K562 (cell line): ENCODE measurements around the gene BAIAP3. TPM values are rescaled to one million over a fixed set of nuclear protein-coding genes. Genes with fewer than 3 reads are reported as not detected.
A peak's percentile ranks its signal among the peaks of the same experiment; 100 is the strongest.

Experiments
- ATAC-seq: fragments of 200-7000 bp; cut with Tn5 transposase; 3 replicates; pipeline ENCODE4 v1.9.1; 2020; ENCODE audit warnings: moderate library complexity
- BruUV-seq: library from RNA; stranded (reverse); fragments of 400-500 nt; replicated peaks from 2 replicates; lab custom pipeline; 2021; lab: Mats Ljungman, UMichigan
- CTCF ChIA-PET: fragments of 300-600 bp; formaldehyde crosslinking; extraction: SDS; loops from one replicate; lab custom pipeline; 2021; ENCODE audit warnings: low intra/inter-chr PET ratio; lab: Yijun Ruan, JAX
- POLR2A ChIA-PET: fragments of 300-600, 350-650 bp; sonication (Branson Sonifier 250); formaldehyde crosslinking; extraction: SDS; loops from one replicate; lab custom pipeline; 2021; ENCODE audit warnings: antibody characterized with exemption, inconsistent platforms; lab: Yijun Ruan, JAX
- DNase-seq, 4 experiments: peaks; one replicate each; pipeline versions ENCODE4 v3.0.0 to v3.0.0-alpha.2; 2011 to 2018; ENCODE audit warnings: low spot score in 3 of 4, mixed read lengths in 3 of 4; ENCODE audit errors: extremely low read depth in 1 of 4
- FAIRE-seq: peaks from 2 replicates; lab custom pipeline; 2011; peaks lifted over from hg19 to GRCh38; lab: Jason Lieb, UNC
- H2AFZ ChIP-seq: 2 replicates; pipeline ENCODE4 v1.6.0; 2011; ENCODE audit warnings: low read depth, low read length, control low read depth, inconsistent platforms
- H3K27ac ChIP-seq: fragments of 200-600 bp; 3 replicates; pipeline ENCODE4 v1.8.0; 2011; ENCODE audit warnings: low read depth, mild to moderate bottlenecking, control low read depth, inconsistent platforms, low read length, moderate library complexity, mixed read lengths; ENCODE audit errors: extremely low read depth
- H3K27me3 ChIP-seq, 2 experiments: fragments of 300-600 bp in 1 of 2; 2 replicates in 1 of 2; 3 replicates in 1 of 2; pipeline versions ENCODE4 v1.6.0 to v1.8.0; 2011; ENCODE audit warnings: inconsistent platforms in 2 of 2, low read length in 2 of 2, mild to moderate bottlenecking in 1 of 2, mixed read lengths in 1 of 2, moderate library complexity in 1 of 2; ENCODE audit not compliant: control insufficient read depth in 2 of 2, insufficient read depth in 2 of 2
- H3K36me3 ChIP-seq: fragments of 300-600 bp; 3 replicates; pipeline ENCODE4 v1.8.0; 2011; ENCODE audit warnings: mild to moderate bottlenecking, low read length, inconsistent platforms; ENCODE audit not compliant: control insufficient read depth, insufficient read depth
- H3K4me1 ChIP-seq, 2 experiments: fragments of 200-600 bp in 1 of 2; replicated peaks in 1 of 2; 2 replicates in 1 of 2; 3 replicates in 1 of 2; pipeline versions ENCODE4 v1.5.1 to v1.8.0; 2011; ENCODE audit warnings: inconsistent platforms in 2 of 2, low read length in 2 of 2, mild to moderate bottlenecking in 1 of 2, mixed read lengths in 1 of 2, moderate library complexity in 1 of 2; ENCODE audit not compliant: control insufficient read depth in 2 of 2, insufficient read depth in 2 of 2
- H3K4me2 ChIP-seq: 2 replicates; pipeline ENCODE4 v1.6.1; 2011; ENCODE audit warnings: low read length, control low read depth, inconsistent platforms, mixed read lengths; ENCODE audit not compliant: insufficient read depth
- H3K4me3 ChIP-seq: fragments of 200-600 bp; sonication (generic), shearing (Covaris generic); 2 replicates; pipeline ENCODE4 v1.5.1; 2016; ENCODE audit warnings: control low read depth, inconsistent platforms
- H3K79me2 ChIP-seq: fragments of 200-600 bp; 3 replicates; pipeline ENCODE4 v1.8.0; 2011; ENCODE audit warnings: low read length, inconsistent platforms; ENCODE audit not compliant: control insufficient read depth, insufficient read depth
- H3K9ac ChIP-seq, 2 experiments: 2 replicates each; pipeline versions ENCODE4 v1.6.0 to v1.6.1; 2011; ENCODE audit warnings: low read depth in 2 of 2, low read length in 2 of 2, control low read depth in 1 of 2, inconsistent platforms in 1 of 2, mild to moderate bottlenecking in 1 of 2, mixed read lengths in 1 of 2; ENCODE audit not compliant: insufficient read depth in 1 of 2
- H3K9me1 ChIP-seq: one replicate; pipeline ENCODE4 v1.6.0; 2011; ENCODE audit warnings: inconsistent platforms, mild to moderate bottlenecking, low read length, moderate library complexity; ENCODE audit not compliant: control insufficient read depth, insufficient read depth
- H3K9me3 ChIP-seq: replicated peaks from 2 replicates; pipeline ENCODE4 v1.5.1; 2011; ENCODE audit warnings: low read depth, low read length, inconsistent platforms; ENCODE audit not compliant: control insufficient read depth, insufficient read depth
- H4K20me1 ChIP-seq: replicated peaks from 2 replicates; pipeline ENCODE4 v1.6.1; 2011; ENCODE audit warnings: low read length, inconsistent platforms, mixed read lengths; ENCODE audit not compliant: control insufficient read depth, insufficient read depth
- CBFA2T3 ChIP-seq: fragments of 450-650 bp; IDR thresholded peaks from 2 replicates; pipeline ENCODE4 v1.6.1; 2017
- CBX5 ChIP-seq: IDR thresholded peaks from 2 replicates; pipeline ENCODE4 v1.6.1; 2014; ENCODE audit warnings: low read depth, borderline replicate concordance
- ZBTB26 ChIP-seq: fragments of 450-650 bp; formaldehyde crosslinking; IDR thresholded peaks from 2 replicates; pipeline ENCODE4 v1.4.0; 2022; ENCODE audit warnings: missing genetic modification characterization
- WGBS: fragments of 100-300 bp; shearing (Covaris generic); methylation state at CpG from one replicate; pipeline ENCODE4 v1.1.6; 2016; ENCODE audit warnings: low coverage, mixed read lengths; ENCODE audit not compliant: insufficient coverage; ENCODE audit errors: missing lambda C conversion rate; 5-methylcytosine and 5-hydroxymethylcytosine counted together
- in situ Hi-C: fragments of 300-500 bp; cut with MboI; formaldehyde crosslinking; loops from 4 replicates; pipeline ENCODE4 v1.15.0; 2018; ENCODE audit warnings: inconsistent platforms, mixed read lengths
- intact Hi-C: fragments of 100-400 bp; cut with micrococcal nuclease; formaldehyde crosslinking; loops from 2 replicates; pipeline ENCODE4 v1.14.2; 2022
- polyA plus RNA-seq, 8 experiments: library from polyadenylated mRNA; depleted of rRNA in 4 of 8; stranded (reverse) in 5 of 8; unstranded in 3 of 8; fragments of >200 nt; fragmentation: Nextera tagmentation in 2 of 8; fragmentation: Illumina TruSeq in 1 of 8; extraction: Ambion mirVana in 2 of 8; extraction: Trizol in 1 of 8; gene quantifications; 2 replicates each; pipeline versions ENCODE4 v1.2.1 to v1.2.3, GENCODE V29; 2011 to 2014; ENCODE audit warnings: inconsistent platforms in 1 of 8, missing spikeins in 1 of 8
- total RNA-seq, 7 experiments: library from RNA; depleted of rRNA in 6 of 7; stranded (reverse); fragments of >200 nt in 6 of 7; fragmentation: Illumina TruSeq in 2 of 7; extraction: Trizol in 2 of 7; gene quantifications; 2 replicates each; pipeline versions ENCODE4 v1.2.1 to v1.2.3, GENCODE V29; 2011 to 2021; ENCODE audit warnings: low replicate concordance in 1 of 7

Gene BAIAP3
- total and polyA plus RNA-seq, 9 of the 15 experiments (the other 6 are each of a cell fraction or from before 2014, with no cell fraction given), result 0.03 to 4.5 (median 0.57) TPM; not detected in 1

GRCh38 chr16:1345087-1345486 is 11.6 kb downstream of the BAIAP3 start:
- Histone ChIP-seq H3K9me1 (no peaks in the 10 kb centered on the region), H4K20me1 (peaks cover 14% of the 10 kb centered on the region), H3K27me3 (no peaks in the 10 kb centered on the region), H3K9me3 (no peaks in the 10 kb centered on the region), H3K4me1 (peaks cover 6 to 88% of the 10 kb centered on the region in 2 experiments), H3K79me2 (no peaks in the 10 kb centered on the region), H3K36me3 (peaks cover 17% of the 10 kb centered on the region; the same call in 1 of the 3 replicates), H3K27ac (no peak overlapping the region), H3K9ac (peak overlapping the region in 1 of 2 experiments; percentile 76; a peak in 1 of 4 replicates), H3K4me2 (no peak overlapping the region), H3K4me3 (no peak overlapping the region), H2AFZ (no peak overlapping the region)
- peak in 1 of 4 experiments; percentile 33 for DNase-seq
- ChIA-PET POLR2A (interaction anchor here (0.5 to 1.6 kb wide), 2 partner anchors 13 to 59 kb away, joined by 3 read pairs; no protein-coding TSS in a partner anchor), CTCF (no interaction called here)
- FAIRE-seq, result no peak
- ATAC-seq, result no peak
- intact Hi-C loops, result loop anchor here (10.0 kb wide), 1 partner anchor 50 kb away; no protein-coding TSS in a partner anchor
- WGBS, result 20% methylated on average over 9 of the region's 11 CpGs
- TF ChIP-seq CBFA2T3, result peak; percentile 14; the same call in 1 of the 2 replicates
- no peak for TF ChIP-seq CBX5
- TF ChIP-seq ZBTB26 (CRISPR knock-in tag), result no peak
- BruUV-seq, result no TSS peak
- in situ Hi-C loops, result no loop called here
